Astrocyte (in vitro differentiated cells and primary cell): Measurements from ENCODE around the gene PAMR1.

Experiments used
- EZH2 ChIP-seq: IDR thresholded peaks from 2 replicates; pipeline ENCODE4 v1.6.1; 2012; ENCODE audit warnings: mild to moderate bottlenecking, low read length, inconsistent platforms; ENCODE audit not compliant: insufficient read depth
- TF ChIP-seq, protein P1 (sequence below): IDR thresholded peaks from 2 replicates; pipeline ENCODE4 v1.5.1; 2011; ENCODE audit warnings: low read depth, mild to moderate bottlenecking, inconsistent platforms, low read length, moderate library complexity; ENCODE audit not compliant: insufficient read depth

DNA sequence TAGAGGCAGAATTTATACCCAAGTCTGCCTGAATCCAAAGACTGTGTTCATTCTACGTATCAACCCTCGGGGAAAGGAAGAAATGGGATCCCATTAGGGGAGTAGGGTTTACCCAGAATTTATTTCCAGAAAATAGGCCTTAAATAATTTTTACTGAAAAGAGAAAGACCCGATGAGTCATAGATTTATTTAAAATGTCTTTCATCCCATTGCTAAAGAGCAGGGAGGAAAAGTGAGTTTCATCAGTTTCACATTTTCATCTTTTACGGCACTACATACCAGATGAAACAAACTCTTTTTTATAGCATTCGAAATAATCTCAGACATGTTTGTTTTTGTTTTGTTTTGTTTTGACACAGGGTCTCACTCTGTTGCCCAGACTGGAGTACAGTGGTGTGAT, 137.4 kb downstream of the PAMR1 start:
- TF ChIP-seq, protein P1, sequence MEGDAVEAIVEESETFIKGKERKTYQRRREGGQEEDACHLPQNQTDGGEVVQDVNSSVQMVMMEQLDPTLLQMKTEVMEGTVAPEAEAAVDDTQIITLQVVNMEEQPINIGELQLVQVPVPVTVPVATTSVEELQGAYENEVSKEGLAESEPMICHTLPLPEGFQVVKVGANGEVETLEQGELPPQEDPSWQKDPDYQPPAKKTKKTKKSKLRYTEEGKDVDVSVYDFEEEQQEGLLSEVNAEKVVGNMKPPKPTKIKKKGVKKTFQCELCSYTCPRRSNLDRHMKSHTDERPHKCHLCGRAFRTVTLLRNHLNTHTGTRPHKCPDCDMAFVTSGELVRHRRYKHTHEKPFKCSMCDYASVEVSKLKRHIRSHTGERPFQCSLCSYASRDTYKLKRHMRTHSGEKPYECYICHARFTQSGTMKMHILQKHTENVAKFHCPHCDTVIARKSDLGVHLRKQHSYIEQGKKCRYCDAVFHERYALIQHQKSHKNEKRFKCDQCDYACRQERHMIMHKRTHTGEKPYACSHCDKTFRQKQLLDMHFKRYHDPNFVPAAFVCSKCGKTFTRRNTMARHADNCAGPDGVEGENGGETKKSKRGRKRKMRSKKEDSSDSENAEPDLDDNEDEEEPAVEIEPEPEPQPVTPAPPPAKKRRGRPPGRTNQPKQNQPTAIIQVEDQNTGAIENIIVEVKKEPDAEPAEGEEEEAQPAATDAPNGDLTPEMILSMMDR: no peak
- TF ChIP-seq EZH2: no peak
